DMS153 treated with DMSO at 0.1 percent for 48 hours (cell line): ENCODE data around the gene DGKD.
"Not testable (repeated sequence)": the region's sequence is repeated elsewhere in the genome, so short reads cannot be mapped to it uniquely, and the experiment has no call there.

Experiments
- DNase-seq: peaks from one replicate; lab custom pipeline; 2025; ENCODE audit not compliant: unreplicated experiment; lab: John Stamatoyannopoulos, UW

DGKD gene

DNA sequence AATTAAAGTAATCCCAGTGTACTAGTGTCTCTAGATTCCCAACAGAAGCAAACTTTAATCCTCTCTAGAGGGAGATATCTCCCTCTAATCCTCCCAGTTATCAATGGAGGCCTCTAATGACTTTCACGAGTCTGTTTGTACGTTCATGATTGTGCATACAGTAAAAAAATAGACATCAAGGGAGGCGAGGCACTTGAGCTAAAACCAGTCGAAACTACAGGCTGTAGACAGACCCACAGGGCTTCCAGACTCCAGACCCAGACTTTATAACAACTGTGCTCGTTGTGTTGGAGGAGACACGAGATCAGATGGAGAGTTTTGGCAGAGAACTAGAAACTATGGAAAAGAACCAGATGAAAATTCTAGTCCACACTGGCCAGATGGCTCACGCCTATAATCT lies 7.0 kb downstream of the DGKD start:
- DNase-seq: no peak

DNA sequence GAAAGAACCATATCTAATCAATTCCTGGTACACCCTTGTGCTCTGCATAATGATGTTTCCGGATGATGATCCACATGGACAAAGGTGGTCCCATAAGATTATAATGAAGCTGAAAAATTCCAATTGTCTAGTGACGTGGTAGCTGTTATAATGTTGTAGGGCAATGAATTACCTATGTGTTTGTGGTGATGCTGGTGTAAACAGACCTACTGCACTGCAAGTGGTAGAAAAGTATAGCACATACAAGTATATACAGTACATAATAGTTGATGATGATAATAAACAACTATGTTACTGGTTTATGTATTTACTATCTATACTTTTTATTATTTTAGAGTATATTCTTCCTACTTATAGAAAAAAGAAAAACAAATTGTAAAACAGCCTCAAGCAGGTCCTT lies 8.4 kb downstream of the DGKD start:
- DNase-seq: no peak

DNA sequence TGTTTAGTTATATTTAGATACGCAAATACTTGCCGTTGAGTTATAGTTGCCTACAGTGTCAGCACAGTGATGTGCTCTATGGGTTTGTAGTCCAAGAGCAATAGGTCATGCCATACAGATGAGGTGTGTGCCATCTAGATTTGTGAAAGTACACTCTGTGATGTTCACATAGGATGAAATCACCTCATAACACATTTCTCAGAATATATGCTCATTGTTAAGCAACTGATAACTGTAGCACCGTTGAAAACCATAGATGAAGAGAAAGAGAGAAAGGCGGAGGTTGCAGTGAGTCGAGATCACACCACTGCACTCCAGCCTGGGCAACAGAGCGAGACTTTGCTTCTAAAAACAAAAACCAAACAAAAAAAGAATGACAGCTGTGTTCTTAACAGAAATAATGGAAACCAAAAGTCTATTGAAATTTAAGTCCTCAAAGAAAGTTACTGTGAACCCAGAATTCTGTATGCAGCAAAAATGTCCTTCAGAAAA lies 9.5 kb downstream of the DGKD start:
- no peak for DNase-seq

- DNase-seq: no peak
Measured at GRCh38 chr2:233365861-233366520, 11.7 kb downstream of the DGKD start.

DNA sequence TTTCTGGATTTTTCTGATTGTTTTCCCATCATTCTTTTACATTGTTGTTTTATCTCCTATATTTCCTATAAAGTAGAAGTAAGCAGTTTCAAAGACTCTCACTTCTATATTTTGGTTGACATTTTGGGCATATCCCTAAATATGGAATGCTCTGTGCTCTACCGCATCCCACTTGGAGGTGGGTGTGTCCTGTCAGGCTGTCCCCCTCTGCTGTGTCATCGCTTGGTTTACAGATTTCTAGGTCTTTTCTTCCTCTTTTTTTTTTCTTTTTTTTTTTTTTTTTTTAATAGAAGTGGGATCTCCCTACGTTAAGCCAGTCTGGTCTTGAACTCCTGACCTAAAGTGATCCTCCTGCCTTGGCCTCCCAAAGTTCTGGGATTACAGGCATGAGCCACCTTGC lies 13.3 kb downstream of the DGKD start:
- no peak for DNase-seq

GRCh38 chr2:233368756-233369155 lies 14.5 kb downstream of the DGKD start:
- DNase-seq: no peak

GRCh38 chr2:233369462-233369861 lies 15.2 kb downstream of the DGKD start:
- no peak for DNase-seq

DNA sequence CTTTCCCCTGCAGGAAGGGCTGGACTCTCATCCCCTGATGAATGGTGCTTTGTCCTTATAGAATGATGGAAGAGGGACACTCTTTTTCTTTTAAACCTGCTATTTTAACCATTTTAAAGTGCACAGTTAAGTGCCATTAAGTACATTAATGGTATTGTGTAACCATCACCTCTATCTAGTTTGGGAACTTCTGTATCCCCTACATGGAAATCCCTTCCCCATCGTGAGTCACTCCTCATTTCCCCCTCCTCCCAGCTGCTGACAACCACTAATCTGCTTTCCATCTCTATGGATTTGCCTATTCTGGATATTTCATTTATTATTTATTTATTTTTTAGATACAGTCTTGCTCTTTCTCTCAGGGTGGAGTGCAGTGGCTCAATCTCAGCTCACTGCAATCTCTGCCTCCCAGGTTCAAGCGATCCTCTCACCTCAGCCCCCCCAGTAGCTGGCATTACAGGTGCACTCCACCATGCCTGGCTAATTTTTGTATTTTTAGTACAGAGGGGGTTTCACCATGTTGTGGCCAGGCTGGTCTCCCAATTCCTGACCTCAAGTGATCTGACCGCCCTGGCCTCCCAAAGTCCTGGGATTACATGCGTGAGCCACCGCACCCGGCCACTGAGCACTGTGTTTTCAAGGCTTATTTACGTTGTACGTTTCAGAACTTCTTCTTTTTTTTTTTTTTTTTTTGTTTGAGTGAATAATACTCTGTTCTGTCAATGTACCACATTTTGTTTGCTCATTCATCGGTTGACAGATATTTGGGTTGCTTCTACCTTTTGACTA lies 15.8 kb downstream of the DGKD start:
- no peak for DNase-seq

- DNase-seq: no peak
Measured at GRCh38 chr2:233371641-233372040, 17.3 kb downstream of the DGKD start.

DNA sequence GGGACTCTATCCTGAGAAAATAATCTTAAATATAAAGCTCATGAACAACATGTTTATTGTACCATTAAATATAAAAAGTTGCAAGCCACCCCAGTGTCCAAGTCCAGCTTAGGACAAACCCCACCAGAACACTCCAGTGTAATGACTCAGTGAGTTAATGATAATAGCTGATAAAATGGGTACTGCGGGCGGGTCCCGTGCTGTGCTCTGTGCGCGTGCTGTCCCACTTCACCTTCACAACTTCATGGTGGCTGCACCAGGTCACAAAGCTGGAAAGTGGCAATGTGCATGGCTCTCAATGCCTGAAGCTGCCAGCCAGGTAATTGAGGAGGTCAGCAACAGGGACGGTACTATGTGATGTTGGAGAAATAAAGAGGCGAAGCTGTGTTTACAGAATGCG lies 18.6 kb downstream of the DGKD start:
- no peak for DNase-seq

DNA sequence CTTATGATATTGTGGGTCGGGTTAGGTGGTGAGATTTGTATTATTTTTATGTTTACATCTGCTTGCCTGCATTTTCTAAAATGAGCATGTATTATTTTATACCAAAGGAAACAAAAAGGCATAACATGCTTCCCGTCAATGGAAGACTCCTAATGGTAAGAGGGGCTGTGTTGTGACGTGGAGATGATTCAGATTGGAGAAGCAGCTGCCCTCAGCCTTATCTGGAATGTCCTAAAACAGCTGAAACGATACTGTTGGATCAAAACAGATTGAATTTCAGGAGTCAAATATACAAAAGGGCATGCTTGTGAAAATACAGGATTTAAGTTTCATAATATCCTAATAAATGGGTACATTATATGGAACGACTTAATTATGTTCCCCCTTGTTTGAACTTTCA lies 19.0 kb downstream of the DGKD start:
- DNase-seq: no peak

DNA sequence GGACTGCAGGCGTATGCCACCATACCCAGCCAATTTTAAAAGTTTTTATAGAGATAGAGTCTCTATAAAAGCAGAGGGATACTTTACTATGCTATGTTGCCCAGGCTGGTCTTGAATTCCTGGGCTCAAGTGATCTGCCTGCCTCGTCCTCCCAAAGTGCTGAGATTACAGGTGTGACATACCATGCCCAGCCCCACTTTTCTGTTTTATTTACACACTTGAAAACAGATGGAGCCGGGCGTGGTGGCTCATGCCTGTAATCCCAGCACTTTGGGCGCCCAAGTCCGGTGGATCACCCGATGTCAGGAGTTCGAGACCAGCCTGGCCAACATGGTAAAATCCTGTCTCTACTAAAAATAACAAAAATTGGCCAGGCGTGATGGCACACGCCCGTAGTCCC lies 20.5 kb downstream of the DGKD start:
- not testable (repeated sequence) for DNase-seq

DNA sequence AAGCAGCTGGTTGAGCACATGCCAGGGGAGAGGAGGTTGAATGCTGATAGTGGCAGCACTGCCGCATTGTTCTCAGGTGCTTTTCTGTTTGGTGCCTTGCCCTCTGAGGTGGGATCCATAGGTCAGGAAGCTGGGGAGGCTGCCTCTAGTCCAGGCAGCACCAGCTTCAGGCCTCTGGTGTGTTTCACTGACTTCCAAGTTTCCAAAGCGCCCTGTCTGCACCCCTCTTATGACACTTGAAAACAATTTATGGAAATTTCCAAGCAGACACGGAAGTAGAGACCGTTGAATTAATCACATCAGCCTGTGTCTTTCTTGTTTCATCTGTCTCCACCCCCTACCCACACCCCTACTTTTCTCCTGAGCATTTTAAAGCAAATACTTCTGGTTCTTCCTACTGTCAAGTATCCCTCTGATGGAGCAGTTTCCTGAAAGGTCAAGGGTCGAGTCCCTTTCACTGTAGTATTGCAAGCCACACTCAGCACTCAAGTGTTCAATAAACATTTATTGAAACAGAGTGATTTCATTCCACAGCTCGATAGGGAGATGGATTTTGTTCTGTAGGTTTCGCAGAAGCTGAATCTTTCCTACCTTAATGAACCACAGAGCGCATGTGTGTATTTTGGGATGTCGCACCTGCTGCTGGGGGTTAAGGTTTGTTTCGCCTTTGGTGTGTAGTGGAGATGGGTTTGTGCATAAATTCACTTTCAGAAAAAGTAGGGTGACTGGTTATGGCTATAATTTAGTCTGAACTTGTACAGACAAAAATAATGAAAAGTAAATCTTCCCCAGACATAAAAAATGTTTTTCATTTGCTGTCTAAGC lies 21.4 kb downstream of the DGKD start:
- DNase-seq: no peak

DNA sequence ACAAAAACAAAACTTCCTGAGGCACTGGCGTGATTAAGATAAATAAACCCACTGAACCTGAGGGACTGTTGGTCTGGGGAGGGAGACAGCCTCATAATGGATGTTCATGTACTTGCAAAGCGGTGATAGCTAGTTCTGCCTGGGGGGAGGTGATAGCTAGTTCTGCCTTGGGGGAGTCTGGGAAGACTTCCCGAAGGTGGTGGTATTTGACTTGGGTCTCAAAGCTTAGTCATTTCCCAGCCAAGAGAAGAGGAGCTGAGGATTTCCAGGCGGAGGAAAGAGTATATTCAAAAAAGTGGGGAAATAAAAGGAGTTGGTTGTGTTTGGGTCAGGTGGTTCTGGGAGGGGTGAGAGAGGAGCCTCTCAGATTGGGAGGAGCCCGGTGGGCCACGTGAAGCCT lies 24.7 kb downstream of the DGKD start:
- no peak for DNase-seq

DNA sequence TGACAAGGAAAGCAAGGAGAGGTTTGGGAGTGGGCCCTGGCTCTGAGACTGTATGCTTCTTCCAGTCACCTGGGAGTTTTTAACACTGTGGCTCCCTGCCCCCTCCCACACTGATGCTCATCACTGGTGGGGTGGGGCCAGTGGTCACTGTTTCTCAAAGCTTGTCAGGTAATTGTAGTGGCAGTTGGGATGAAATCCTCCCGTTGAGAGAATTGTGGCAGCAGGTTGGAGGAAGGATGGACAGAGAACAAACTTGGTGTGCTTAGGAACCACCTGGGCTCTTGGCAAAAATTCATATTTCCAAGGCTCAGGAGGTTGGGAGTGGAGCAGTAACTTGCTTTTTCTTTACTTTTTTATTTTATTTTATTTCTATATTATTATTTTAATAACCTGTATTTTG lies 25.1 kb downstream of the DGKD start:
- no peak for DNase-seq

DNA sequence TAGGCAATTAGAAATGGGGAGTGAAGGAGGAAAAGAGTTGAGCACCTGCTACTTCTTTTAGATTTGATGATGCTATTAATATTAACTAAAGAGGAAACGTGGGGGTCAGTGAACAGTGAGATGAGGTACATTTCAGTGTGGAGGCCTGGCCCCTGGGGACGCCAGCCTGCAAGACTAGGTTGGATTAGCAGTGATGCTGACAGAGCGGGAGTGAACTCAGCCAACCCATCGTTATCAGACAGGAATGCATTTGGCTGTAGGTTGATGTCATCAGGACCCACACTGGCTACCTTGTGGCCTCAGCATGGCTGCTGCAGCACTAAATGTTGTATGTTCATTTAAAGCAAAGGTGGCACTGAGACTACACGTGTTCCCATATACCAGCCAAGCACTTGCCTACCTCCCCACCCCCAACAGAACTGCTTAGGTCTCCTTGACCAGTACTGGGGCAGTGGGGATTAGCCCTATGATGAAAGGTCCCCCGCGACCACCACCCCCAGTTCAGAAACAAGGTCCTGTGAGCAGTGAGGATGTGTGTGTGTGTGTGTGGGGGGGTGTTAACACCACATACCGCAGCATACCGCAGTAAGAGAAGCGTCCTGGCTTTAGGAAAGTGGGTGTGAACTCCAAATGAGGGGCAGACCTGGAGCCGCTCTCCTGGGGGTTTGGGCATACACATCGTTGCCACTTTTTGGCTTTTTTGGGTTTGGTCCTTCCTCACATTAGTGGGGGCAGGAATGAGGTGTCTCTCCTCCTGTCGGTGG lies 26.0 kb downstream of the DGKD start:
- DNase-seq: no peak

- DNase-seq: no peak
Measured at GRCh38 chr2:233380995-233381637, 26.8 kb downstream of the DGKD start.

- no peak for DNase-seq
Measured at GRCh38 chr2:233381638-233381995, 27.3 kb downstream of the DGKD start.

DNA sequence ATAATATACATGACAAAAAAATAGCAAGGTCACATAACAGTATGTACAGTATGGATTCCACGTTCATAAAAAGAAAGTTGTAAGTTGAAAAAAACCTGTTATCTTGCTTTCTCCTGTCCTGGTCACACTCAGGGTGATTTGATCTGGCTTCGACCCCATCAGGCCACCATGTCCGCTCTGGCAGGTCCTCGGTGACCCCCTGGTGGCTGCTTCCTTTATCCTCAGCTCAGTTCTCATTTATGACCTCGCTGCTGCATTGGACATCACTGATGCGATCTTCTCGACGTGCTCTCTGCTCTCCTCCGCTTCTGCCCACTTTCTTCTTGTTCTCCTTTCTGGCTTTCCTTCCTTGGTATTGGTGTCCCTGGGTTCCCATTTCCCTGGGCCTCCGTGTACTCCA lies 29.7 kb downstream of the DGKD start:
- DNase-seq: no peak

DNA sequence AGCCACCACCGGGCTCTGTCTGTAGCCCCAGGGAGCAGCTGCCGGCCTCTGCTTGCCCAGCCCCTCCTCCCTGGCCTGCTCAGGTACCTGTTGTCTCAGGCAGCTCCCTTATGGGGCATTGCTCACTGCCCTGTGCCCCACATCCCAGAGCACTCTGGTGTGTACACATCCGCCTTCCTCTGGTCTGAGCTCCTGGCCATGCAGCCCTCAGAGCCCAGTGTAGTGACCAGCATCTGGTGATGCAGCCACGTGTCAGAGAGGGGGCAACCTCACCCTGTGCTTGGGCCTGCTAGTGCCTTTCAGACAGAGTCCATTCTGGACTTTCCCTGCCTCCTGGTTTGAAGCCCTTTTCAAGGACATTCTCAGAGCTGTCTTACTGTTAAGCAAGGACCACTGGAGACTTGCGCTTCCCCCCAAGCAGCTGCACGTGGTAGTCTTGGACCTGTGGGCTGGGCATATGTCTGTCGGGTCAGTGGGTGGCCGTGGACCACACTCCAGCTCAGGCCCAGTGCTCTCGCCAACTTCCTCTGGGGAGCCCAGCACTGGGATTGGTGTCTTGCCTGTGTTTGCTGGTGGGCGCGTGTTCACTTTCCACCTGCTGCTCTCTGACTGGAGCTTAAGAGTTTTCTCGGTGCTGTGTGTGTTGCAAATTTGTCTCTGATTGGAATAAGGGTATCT lies 30.7 kb downstream of the DGKD start:
- no peak for DNase-seq
